Stimulated activated CD4-positive, alpha-beta T cell treated with anti-CD3 and anti-CD28 coated beads, Interleukin-12 subunit alpha, Interleukin-12 subunit beta, amount 100 ng/mL, for 24 hours (primary cell): ENCODE results near the gene DAB2IP.

ENCODE experiments used
- DNase-seq, 2 experiments: peaks; one replicate each; pipeline ENCODE4 v3.0.0-alpha.2; 2020; ENCODE audit warnings: low read depth in 2 of 2

The DAB2IP gene

GRCh38 chr9:121662891-121663580 is 11.6 kb downstream of the DAB2IP start:
- DNase-seq, result no peak

- no peak for DNase-seq
These were observed 12.2 kb downstream of the DAB2IP start for GRCh38 chr9:121663591-121663990.

- no peak for DNase-seq
These were observed 14.9 kb downstream of the DAB2IP start for GRCh38 chr9:121666294-121666693.

- DNase-seq, result no peak
These were observed 15.8 kb downstream of the DAB2IP start for GRCh38 chr9:121667214-121667613.

GRCh38 chr9:121667890-121668289 is 16.5 kb downstream of the DAB2IP start:
- DNase-seq, result no peak

- DNase-seq, result no peak
These were observed 19.0 kb downstream of the DAB2IP start for GRCh38 chr9:121670431-121670830.

- no peak for DNase-seq
These were observed 20.2 kb downstream of the DAB2IP start for GRCh38 chr9:121671612-121672155.

- DNase-seq, result no peak
These were observed 20.8 kb downstream of the DAB2IP start for GRCh38 chr9:121672213-121672612.

- no peak for DNase-seq
These were observed 21.6 kb downstream of the DAB2IP start for GRCh38 chr9:121672986-121673385.

GRCh38 chr9:121673576-121673975 is 22.1 kb downstream of the DAB2IP start:
- DNase-seq, result no peak

GRCh38 chr9:121674017-121674416 is 22.6 kb downstream of the DAB2IP start:
- DNase-seq, result no peak

GRCh38 chr9:121674952-121675351 is 23.5 kb downstream of the DAB2IP start:
- no peak for DNase-seq

- no peak for DNase-seq
These were observed 23.9 kb downstream of the DAB2IP start for GRCh38 chr9:121675381-121675780.

- DNase-seq, result no peak
These were observed 24.8 kb downstream of the DAB2IP start for GRCh38 chr9:121675969-121676822.

- no peak for DNase-seq
These were observed 25.5 kb downstream of the DAB2IP start for GRCh38 chr9:121676926-121677325.

- DNase-seq, result no peak
These were observed 27.1 kb downstream of the DAB2IP start for GRCh38 chr9:121678501-121679022.

- DNase-seq, result no peak
These were observed 28.6 kb downstream of the DAB2IP start for GRCh38 chr9:121679901-121680635.

GRCh38 chr9:121681404-121681803 is 30.0 kb downstream of the DAB2IP start:
- DNase-seq, result no peak

GRCh38 chr9:121682201-121682600 is 30.8 kb downstream of the DAB2IP start:
- no peak for DNase-seq

- no peak for DNase-seq
These were observed 31.6 kb downstream of the DAB2IP start for GRCh38 chr9:121682926-121683515.

- DNase-seq, result no peak
These were observed 32.2 kb downstream of the DAB2IP start for GRCh38 chr9:121683652-121684051.
